Measurements from ENCODE around the gene RCBTB2. TPM values are rescaled to one million over a fixed set of nuclear protein-coding genes. Genes with fewer than 3 reads are reported as not detected.

The RCBTB2 gene
- total RNA-seq, 1 donor from 2014 or later = 4.3 TPM

GRCh38 chr13:48555441-48555840 lies 22.6 kb upstream of the RCBTB2 start:
- H2AFZ ChIP-seq (ENCODE audit: low read depth, low read length) = no peak overlapping the region
- H4K20me1 ChIP-seq (ENCODE audit: insufficient read depth, low read length) = no peaks in the 10 kb centered on the region
- FAIRE-seq (no peak), DNase-seq (ENCODE audit: low read depth) (no peak)
- no peaks in the 10 kb centered on the region for H3K36me3 ChIP-seq (ENCODE audit: insufficient read depth, low read length)
- no peak overlapping the region for H3K27ac ChIP-seq (ENCODE audit: low read depth, low read length)
- TF ChIP-seq EZH2 (IDR thresholded peaks at IDR 0.05; ENCODE audit: insufficient read depth, low read length) = no peak
- TF ChIP-seq CTCF (IDR thresholded peaks at IDR 0.05; ENCODE audit: insufficient read depth, low read depth, low read length) = no peak
- no peak overlapping the region for H3K4me3 ChIP-seq (ENCODE audit: insufficient read depth, low read depth, low read length)
- H3K9me3 ChIP-seq (ENCODE audit: insufficient read depth, low read depth, low read length) = peaks cover 8% of the 10 kb centered on the region
- H3K4me3 Mint-ChIP-seq (ENCODE audit: unreplicated experiment) = no peak overlapping the region
- no peak overlapping the region for H3K27ac Mint-ChIP-seq (ENCODE audit: unreplicated experiment)
- H3K4me2 ChIP-seq (ENCODE audit: low read length) = no peak overlapping the region
- H3K9ac ChIP-seq (ENCODE audit: low read length) = no peak overlapping the region
- H3K9me3 Mint-ChIP-seq (ENCODE audit: unreplicated experiment) = peaks cover 3% of the 10 kb centered on the region
- peaks cover 4% of the 10 kb centered on the region for H3K4me1 ChIP-seq (ENCODE audit: insufficient read depth, low read length)
- H3K79me2 ChIP-seq (ENCODE audit: insufficient read depth, low read length) = no peaks in the 10 kb centered on the region
- H3K27me3 ChIP-seq (ENCODE audit: insufficient read depth, low read length) = no peaks in the 10 kb centered on the region
- H3K4me1 Mint-ChIP-seq (ENCODE audit: low read depth, unreplicated experiment) = no peaks in the 10 kb centered on the region
- no peaks in the 10 kb centered on the region for H3K27me3 Mint-ChIP-seq (ENCODE audit: low read depth, unreplicated experiment)
- no peaks in the 10 kb centered on the region for H3K36me3 Mint-ChIP-seq (ENCODE audit: low read depth, unreplicated experiment)

- H3K4me1 Mint-ChIP-seq (ENCODE audit: low read depth, unreplicated experiment) = no peaks in the 10 kb centered on the region
- TF ChIP-seq CTCF (IDR thresholded peaks at IDR 0.05; ENCODE audit: insufficient read depth, low read depth, low read length) (no peak), EZH2 (IDR thresholded peaks at IDR 0.05; ENCODE audit: insufficient read depth, low read length) (no peak)
Observed at GRCh38 chr13:48551329-48551728, 18.4 kb upstream of the RCBTB2 start.

GRCh38 chr13:48549658-48550057 lies 16.8 kb upstream of the RCBTB2 start:
- no peak for DNase-seq (ENCODE audit: low read depth)

More at GRCh38 chr13:48551329-48551728, 18.4 kb upstream of the RCBTB2 start:
- peaks cover 3% of the 10 kb centered on the region for H3K27me3 Mint-ChIP-seq (ENCODE audit: low read depth, unreplicated experiment)
- no peaks in the 10 kb centered on the region for H4K20me1 ChIP-seq (ENCODE audit: insufficient read depth, low read length)
- H3K27ac Mint-ChIP-seq (ENCODE audit: unreplicated experiment) = no peak overlapping the region
- no peak overlapping the region for H2AFZ ChIP-seq (ENCODE audit: low read depth, low read length)
- H3K36me3 ChIP-seq (ENCODE audit: insufficient read depth, low read length) = no peaks in the 10 kb centered on the region
- H3K4me1 ChIP-seq (ENCODE audit: insufficient read depth, low read length) = no peaks in the 10 kb centered on the region
- H3K4me3 Mint-ChIP-seq (ENCODE audit: unreplicated experiment) = no peak overlapping the region
- no peaks in the 10 kb centered on the region for H3K36me3 Mint-ChIP-seq (ENCODE audit: low read depth, unreplicated experiment)
- FAIRE-seq (no peak), DNase-seq (ENCODE audit: low read depth) (no peak)
- H3K9me3 ChIP-seq (ENCODE audit: insufficient read depth, low read depth, low read length) = peaks cover 8% of the 10 kb centered on the region
- no peaks in the 10 kb centered on the region for H3K27me3 ChIP-seq (ENCODE audit: insufficient read depth, low read length)
- H3K4me3 ChIP-seq (ENCODE audit: insufficient read depth, low read depth, low read length) = no peak overlapping the region
- H3K9ac ChIP-seq (ENCODE audit: low read length) = no peak overlapping the region
- H3K27ac ChIP-seq (ENCODE audit: low read depth, low read length) = no peak overlapping the region
- peaks cover 7% of the 10 kb centered on the region for H3K9me3 Mint-ChIP-seq (ENCODE audit: unreplicated experiment)
- H3K79me2 ChIP-seq (ENCODE audit: insufficient read depth, low read length) = no peaks in the 10 kb centered on the region
- H3K4me2 ChIP-seq (ENCODE audit: low read length) = no peak overlapping the region

More at GRCh38 chr13:48549658-48550057, 16.8 kb upstream of the RCBTB2 start:
- Mint-ChIP-seq H3K27me3 (ENCODE audit: low read depth, unreplicated experiment) (peaks cover 3% of the 10 kb centered on the region), H3K9me3 (ENCODE audit: unreplicated experiment) (peaks cover 7% of the 10 kb centered on the region), H3K36me3 (ENCODE audit: low read depth, unreplicated experiment) (no peaks in the 10 kb centered on the region), H3K4me1 (ENCODE audit: low read depth, unreplicated experiment) (no peaks in the 10 kb centered on the region), H3K4me3 (ENCODE audit: unreplicated experiment) (no peak overlapping the region), H3K27ac (ENCODE audit: unreplicated experiment) (no peak overlapping the region)
- no peak for FAIRE-seq
- no peak overlapping the region for H3K9ac ChIP-seq (ENCODE audit: low read length)
- no peaks in the 10 kb centered on the region for H3K4me1 ChIP-seq (ENCODE audit: insufficient read depth, low read length)
- no peaks in the 10 kb centered on the region for H3K36me3 ChIP-seq (ENCODE audit: insufficient read depth, low read length)
- no peak overlapping the region for H3K4me3 ChIP-seq (ENCODE audit: insufficient read depth, low read depth, low read length)
- H3K27ac ChIP-seq (ENCODE audit: low read depth, low read length) = no peak overlapping the region
- no peaks in the 10 kb centered on the region for H4K20me1 ChIP-seq (ENCODE audit: insufficient read depth, low read length)
- no peaks in the 10 kb centered on the region for H3K79me2 ChIP-seq (ENCODE audit: insufficient read depth, low read length)
- H3K27me3 ChIP-seq (ENCODE audit: insufficient read depth, low read length) = no peaks in the 10 kb centered on the region
- TF ChIP-seq EZH2 (IDR thresholded peaks at IDR 0.05; ENCODE audit: insufficient read depth, low read length) (no peak), CTCF (IDR thresholded peaks at IDR 0.05; ENCODE audit: insufficient read depth, low read depth, low read length) (no peak)
- no peak overlapping the region for H3K4me2 ChIP-seq (ENCODE audit: low read length)
- H3K9me3 ChIP-seq (ENCODE audit: insufficient read depth, low read depth, low read length) = peaks cover 8% of the 10 kb centered on the region
- H2AFZ ChIP-seq (ENCODE audit: low read depth, low read length) = no peak overlapping the region
